Peyer's patch (tissue), 4 donors: ENCODE results near the gene SURF4. TPM values are rescaled to one million over a fixed set of nuclear protein-coding genes. Genes with fewer than 3 reads are reported as not detected.
"Not testable (repeated sequence)": the region's sequence is repeated elsewhere in the genome, so short reads cannot be mapped to it uniquely, and the experiment has no call there.

ENCODE experiments used
- DNase-seq, 3 donors: peaks; one replicate each; pipeline ENCODE4 v3.0.0-alpha.2; 2017 to 2019
- H3K27ac ChIP-seq, 4 donors: fragments of 200-600 bp; sonication (generic); one replicate each; pipeline ENCODE4 v1.5.1; 2016 to 2019
- H3K27me3 ChIP-seq, 2 donors: fragments of 200-600 bp; sonication (generic); one replicate each; pipeline ENCODE4 v1.5.1; 2019
- H3K36me3 ChIP-seq, 3 donors: fragments of 200-600 bp; sonication (generic); one replicate each; pipeline ENCODE4 v1.5.1; 2016 to 2019
- H3K4me1 ChIP-seq, 4 donors: fragments of 200-600 bp; sonication (generic); one replicate each; pipeline ENCODE4 v1.5.1; 2016 to 2019
- H3K4me3 ChIP-seq, 4 donors: fragments of 200-600 bp; sonication (generic); 1 replicate in 3 of 4; 2 replicates in 1 of 4; pipeline ENCODE4 v1.5.1; 2016 to 2019; ENCODE audit warnings: mild to moderate bottlenecking in 1 of 4
- H3K9me3 ChIP-seq, 4 donors: fragments of 200-600 bp; sonication (generic); one replicate each; pipeline ENCODE4 v1.5.1; 2016 to 2019; ENCODE audit warnings: mild to moderate bottlenecking in 1 of 4
- POLR2A ChIP-seq, 2 donors: fragments of 450-650 bp; IDR thresholded peaks; one replicate each; pipeline ENCODE4 v1.5.1; 2017; ENCODE audit warnings: antibody characterized with exemption in 2 of 2, mild to moderate bottlenecking in 2 of 2, moderate library complexity in 2 of 2
- total RNA-seq, 4 donors: library from RNA; depleted of rRNA; stranded (reverse); fragments of >200 nt; gene quantifications; one replicate each; pipeline ENCODE4 v1.1.0, GENCODE V29; 2016
- TF ChIP-seq, protein P1 (sequence below), 6 experiments: fragments of 450-650 bp in 4 of 6; fragments of 200-600 bp in 2 of 6; sonication (generic) in 1 of 6; IDR thresholded peaks; one replicate each; pipeline ENCODE4 v1.5.1; 2017 to 2019; ENCODE audit warnings: antibody characterized with exemption in 6 of 6, mild to moderate bottlenecking in 3 of 6, moderate library complexity in 1 of 6

Gene SURF4
- total RNA-seq, 4 donors from 2014 or later = 56.9 to 281 (median 225) TPM

DNA sequence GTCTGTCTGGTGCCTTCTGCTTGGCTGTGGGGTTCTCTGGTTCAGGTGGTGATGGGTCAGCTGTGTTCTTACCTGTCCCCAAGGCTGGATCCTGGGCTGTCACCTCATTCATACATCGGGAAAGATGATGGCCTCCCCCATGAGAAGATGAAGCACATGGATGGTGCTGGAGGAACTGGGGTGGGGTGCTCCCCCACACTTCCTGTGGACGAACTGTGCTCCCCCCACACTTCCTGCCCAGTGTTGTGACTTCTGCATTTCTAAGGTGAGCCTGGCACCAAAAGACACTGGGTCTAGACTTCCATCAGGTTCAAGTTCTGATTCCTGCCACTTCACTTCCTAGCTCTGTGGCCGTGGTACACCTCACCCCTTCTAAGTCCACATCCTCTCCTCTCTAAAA, 35.6 kb downstream of the SURF4 start:
- H3K27ac ChIP-seq = peak overlapping the region in 1 of 4 donors; percentile 69

GRCh38 chr9:133339641-133340040, 36.2 kb downstream of the SURF4 start:
- no peaks in the 10 kb centered on the region for H3K27me3 ChIP-seq
- H3K4me3 ChIP-seq = no peak overlapping the region
- TF ChIP-seq, protein P1, sequence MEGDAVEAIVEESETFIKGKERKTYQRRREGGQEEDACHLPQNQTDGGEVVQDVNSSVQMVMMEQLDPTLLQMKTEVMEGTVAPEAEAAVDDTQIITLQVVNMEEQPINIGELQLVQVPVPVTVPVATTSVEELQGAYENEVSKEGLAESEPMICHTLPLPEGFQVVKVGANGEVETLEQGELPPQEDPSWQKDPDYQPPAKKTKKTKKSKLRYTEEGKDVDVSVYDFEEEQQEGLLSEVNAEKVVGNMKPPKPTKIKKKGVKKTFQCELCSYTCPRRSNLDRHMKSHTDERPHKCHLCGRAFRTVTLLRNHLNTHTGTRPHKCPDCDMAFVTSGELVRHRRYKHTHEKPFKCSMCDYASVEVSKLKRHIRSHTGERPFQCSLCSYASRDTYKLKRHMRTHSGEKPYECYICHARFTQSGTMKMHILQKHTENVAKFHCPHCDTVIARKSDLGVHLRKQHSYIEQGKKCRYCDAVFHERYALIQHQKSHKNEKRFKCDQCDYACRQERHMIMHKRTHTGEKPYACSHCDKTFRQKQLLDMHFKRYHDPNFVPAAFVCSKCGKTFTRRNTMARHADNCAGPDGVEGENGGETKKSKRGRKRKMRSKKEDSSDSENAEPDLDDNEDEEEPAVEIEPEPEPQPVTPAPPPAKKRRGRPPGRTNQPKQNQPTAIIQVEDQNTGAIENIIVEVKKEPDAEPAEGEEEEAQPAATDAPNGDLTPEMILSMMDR (IDR thresholded peaks at IDR 0.05) = no peak
- TF ChIP-seq POLR2A (IDR thresholded peaks at IDR 0.05) = no peak
- peaks cover 0 to 21% (median 10%) of the 10 kb centered on the region in 4 donors for H3K4me1 ChIP-seq
- H3K27ac ChIP-seq = peak overlapping the region in 1 of 4 donors; percentile 69
- H3K36me3 ChIP-seq = peaks cover 0 to 46% (median 0%) of the 10 kb centered on the region in 3 donors
- no peak for DNase-seq
- no peaks in the 10 kb centered on the region for H3K9me3 ChIP-seq

More for the DNA sequence above, 35.6 kb downstream of the SURF4 start:
- H3K36me3 ChIP-seq = peaks cover 0 to 52% (median 0%) of the 10 kb centered on the region in 3 donors
- no peak overlapping the region for H3K4me3 ChIP-seq
- peak in 1 of 3 donors; percentile 50 for DNase-seq
- H3K9me3 ChIP-seq = no peaks in the 10 kb centered on the region
- no peak for TF ChIP-seq POLR2A (IDR thresholded peaks at IDR 0.05)
- TF ChIP-seq, protein P1 (IDR thresholded peaks at IDR 0.05) = no peak
- no peaks in the 10 kb centered on the region for H3K27me3 ChIP-seq
- H3K4me1 ChIP-seq = peaks cover 0 to 21% (median 7%) of the 10 kb centered on the region in 4 donors

- peaks cover 0 to 39% (median 0%) of the 10 kb centered on the region in 3 donors for H3K36me3 ChIP-seq
- peak; percentile 91 to 96 (median 96) for DNase-seq
- no peaks in the 10 kb centered on the region for H3K9me3 ChIP-seq
- TF ChIP-seq, protein P1 (IDR thresholded peaks at IDR 0.05) = peak in 2 of 6 experiments; percentile 14 to 43
- TF ChIP-seq POLR2A (IDR thresholded peaks at IDR 0.05) = peak; percentile 67 to 82
- H3K4me1 ChIP-seq = peaks cover 5 to 31% (median 8%) of the 10 kb centered on the region in 4 donors
- peak within 1 kb of the TSS; percentile 74 to 79 (median 76) for H3K27ac ChIP-seq
- H3K27me3 ChIP-seq = no peaks in the 10 kb centered on the region
- H3K4me3 ChIP-seq = peak within 1 kb of the TSS; percentile 67 to 92 (median 76)
Measured at GRCh38 chr9:133335924-133336811, 39.7 kb downstream of the SURF4 start, which contains the start of gene SURF6. TSS of gene SURF6 (minus strand) at chr9:133336188. CDS start at chr9:133336132, 56 bp downstream.

GRCh38 chr9:133334888-133335287, 41.0 kb downstream of the SURF4 start:
- not testable (repeated sequence) for H3K9me3 ChIP-seq, H3K27me3 ChIP-seq
- peak overlapping the region; percentile 67 to 92 (median 76) for H3K4me3 ChIP-seq
- H3K36me3 ChIP-seq = peaks cover 0 to 33% (median 0%) of the 10 kb centered on the region in 3 donors
- peak overlapping the region in 3 of 4 donors; percentile 74 to 77 (median 75) for H3K27ac ChIP-seq
- peak in 1 of 3 donors; percentile 30 for DNase-seq
- peaks cover 0 to 31% (median 7%) of the 10 kb centered on the region in 4 donors for H3K4me1 ChIP-seq

DNA sequence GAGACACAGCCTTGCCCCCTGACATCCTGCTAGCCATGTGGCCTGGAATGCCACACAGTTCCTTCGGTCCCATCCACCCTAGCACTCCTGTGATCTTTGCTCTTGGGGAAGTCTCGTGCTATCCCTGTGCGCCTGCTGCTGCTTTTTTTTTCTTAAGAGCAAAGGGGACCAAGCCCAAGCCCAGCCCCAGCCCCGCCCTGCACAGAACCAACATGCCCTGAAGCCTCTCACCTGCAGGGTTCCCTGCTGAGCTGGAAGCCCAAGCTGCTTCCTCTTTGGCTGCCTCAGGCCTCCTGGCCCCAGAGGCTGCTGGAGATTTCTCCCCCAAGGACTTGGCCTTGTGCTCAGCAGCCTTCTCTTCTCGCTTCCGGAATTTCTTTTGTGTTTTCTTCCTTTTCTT, 41.7 kb downstream of the SURF4 start:
- peak in 2 of 3 donors; percentile 88 to 89 for DNase-seq
- TF ChIP-seq, protein P1 (IDR thresholded peaks at IDR 0.05) = peak in 3 of 6 experiments; percentile 65 to 68 (median 66)
- TF ChIP-seq POLR2A (IDR thresholded peaks at IDR 0.05) = peak in 1 of 2 donors; percentile 72
- Histone ChIP-seq H3K9me3 (no peaks in the 10 kb centered on the region), H3K27ac (peak overlapping the region in 3 of 4 donors; percentile 48 to 77 (median 74)), H3K4me3 (peak overlapping the region in 2 of 4 donors; percentile 81 to 92), H3K4me1 (peaks cover 0 to 34% (median 7%) of the 10 kb centered on the region in 4 donors), H3K36me3 (peaks cover 0 to 33% (median 0%) of the 10 kb centered on the region in 3 donors), H3K27me3 (no peaks in the 10 kb centered on the region)
